Activated CD4-positive, alpha-beta memory T cell treated with anti-CD3 and anti-CD28 coated beads, Interleukin-2, amount 10 ng/mL, durations not matched to agents 7 days and 5 days (primary cell): ENCODE data around the gene ABHD16B. TPM values are rescaled to one million over a fixed set of nuclear protein-coding genes. Genes with fewer than 3 reads are reported as not detected.
A peak's percentile ranks its signal among the peaks of the same experiment; 100 is the strongest.

ENCODE experiments used
- CTCF ChIA-PET: fragments of 350-600 bp; sonication (Branson Sonifier 250); formaldehyde crosslinking; loops from one replicate; lab custom pipeline; 2021; ENCODE audit warnings: antibody characterized with exemption, inconsistent platforms; lab: Charles Lee
- POLR2A ChIA-PET: fragments of 350-600 bp; sonication (Branson Sonifier 250); formaldehyde crosslinking; loops from one replicate; lab custom pipeline; 2021; ENCODE audit warnings: antibody characterized with exemption; lab: Charles Lee
- DNase-seq: peaks from one replicate; pipeline ENCODE4 v3.0.0-alpha.2; 2020
- H3K27ac Mint-ChIP-seq: one replicate; pipeline ENCODE4 v1.8.0; 2021; ENCODE audit warnings: mild to moderate bottlenecking, mixed read lengths
- H3K27me3 Mint-ChIP-seq: one replicate; pipeline ENCODE4 v1.8.0; 2021; ENCODE audit warnings: mixed read lengths
- H3K36me3 Mint-ChIP-seq: one replicate; pipeline ENCODE4 v1.8.0; 2021; ENCODE audit warnings: low read depth, mixed read lengths
- H3K4me1 Mint-ChIP-seq: one replicate; pipeline ENCODE4 v1.8.0; 2021; ENCODE audit warnings: mixed read lengths
- H3K4me3 Mint-ChIP-seq: one replicate; pipeline ENCODE4 v1.8.0; 2021; ENCODE audit warnings: mild to moderate bottlenecking, mixed read lengths
- H3K9me3 Mint-ChIP-seq: one replicate; pipeline ENCODE4 v1.8.0; 2021; ENCODE audit warnings: mixed read lengths
- total RNA-seq, 2 experiments: library from RNA; stranded (reverse); gene quantifications; one replicate each; pipeline ENCODE4 v1.2.3, GENCODE V29; 2021

The ABHD16B gene
- total RNA-seq, 2 experiments from 2014 or later: not detected

- Mint-ChIP-seq H3K4me1 (peaks cover 10% of the 10 kb centered on the region), H3K27me3 (peaks cover 55% of the 10 kb centered on the region)
- POLR2A ChIA-PET: interaction anchor here (0.9 kb wide), 1 partner anchor 87 kb away, joined by 3 read pairs; no protein-coding TSS in a partner anchor
These were observed 31.7 kb upstream of the ABHD16B start for GRCh38 chr20:63829603-63829944.

GRCh38 chr20:63829945-63830835, 31.1 kb upstream of the ABHD16B start:
- Mint-ChIP-seq H3K9me3 (no peaks in the 10 kb centered on the region), H3K36me3 (peaks cover 4% of the 10 kb centered on the region), H3K27ac (peak overlapping the region; percentile 53), H3K4me1 (peaks cover 10% of the 10 kb centered on the region), H3K4me3 (peak overlapping the region; percentile 79), H3K27me3 (peaks cover 55% of the 10 kb centered on the region)
- no peak for DNase-seq
- POLR2A ChIA-PET: no interaction called here
- CTCF ChIA-PET: interaction anchor here (1.3 kb wide), 1 partner anchor 123 kb away, joined by 3 read pairs; the partner anchor contains the start of genes ARFRP1 and ZGPAT

More at GRCh38 chr20:63829603-63829944, 31.7 kb upstream of the ABHD16B start:
- H3K36me3 Mint-ChIP-seq: peaks cover 4% of the 10 kb centered on the region
- no peak for DNase-seq
- peak overlapping the region; percentile 79 for H3K4me3 Mint-ChIP-seq
- no peak overlapping the region for H3K27ac Mint-ChIP-seq
- H3K9me3 Mint-ChIP-seq: no peaks in the 10 kb centered on the region
- CTCF ChIA-PET: interaction anchor here (1.3 kb wide), 1 partner anchor 122 kb away, joined by 3 read pairs; the partner anchor contains the start of genes ARFRP1 and ZGPAT

GRCh38 chr20:63830841-63831588, 30.3 kb upstream of the ABHD16B start, which contains the start of gene ZBTB46:
ZBTB46 (minus strand) TSS chr20:63831264; CDS start chr20:63790757, 40,507 bp downstream.
- H3K4me3 Mint-ChIP-seq: peak within 1 kb of the TSS; percentile 79
- DNase-seq: peak; percentile 39
- peaks cover 4% of the 10 kb centered on the region for H3K36me3 Mint-ChIP-seq
- peak within 1 kb of the TSS; percentile 53 for H3K27ac Mint-ChIP-seq
- no peaks in the 10 kb centered on the region for H3K9me3 Mint-ChIP-seq
- H3K27me3 Mint-ChIP-seq: peaks cover 48% of the 10 kb centered on the region
- POLR2A ChIA-PET: no interaction called here
- peaks cover 10% of the 10 kb centered on the region for H3K4me1 Mint-ChIP-seq
- CTCF ChIA-PET: no interaction called here

GRCh38 chr20:63831646-63831992, 29.7 kb upstream of the ABHD16B start:
- H3K36me3 Mint-ChIP-seq: peaks cover 4% of the 10 kb centered on the region
- no peak overlapping the region for H3K27ac Mint-ChIP-seq
- no peaks in the 10 kb centered on the region for H3K9me3 Mint-ChIP-seq
- H3K4me1 Mint-ChIP-seq: peaks cover 10% of the 10 kb centered on the region
- ChIA-PET CTCF (no interaction called here), POLR2A (no interaction called here)
- no peak overlapping the region for H3K4me3 Mint-ChIP-seq
- H3K27me3 Mint-ChIP-seq: peaks cover 45% of the 10 kb centered on the region
- no peak for DNase-seq

- Mint-ChIP-seq H3K4me3 (no peak overlapping the region), H3K27ac (no peak overlapping the region), H3K9me3 (no peaks in the 10 kb centered on the region), H3K36me3 (peaks cover 4% of the 10 kb centered on the region), H3K4me1 (peaks cover 10% of the 10 kb centered on the region), H3K27me3 (peaks cover 40% of the 10 kb centered on the region)
- no peak for DNase-seq
- POLR2A ChIA-PET: no interaction called here
- CTCF ChIA-PET: no interaction called here
These were observed 29.2 kb upstream of the ABHD16B start for GRCh38 chr20:63831993-63832686.

GRCh38 chr20:63833776-63834490, 27.4 kb upstream of the ABHD16B start:
- Mint-ChIP-seq H3K4me3 (no peak overlapping the region), H3K4me1 (peaks cover 10% of the 10 kb centered on the region), H3K27me3 (peaks cover 30% of the 10 kb centered on the region), H3K9me3 (no peaks in the 10 kb centered on the region), H3K27ac (no peak overlapping the region), H3K36me3 (peaks cover 4% of the 10 kb centered on the region)
- POLR2A ChIA-PET: no interaction called here
- CTCF ChIA-PET: no interaction called here
- no peak for DNase-seq

- Mint-ChIP-seq H3K36me3 (peaks cover 4% of the 10 kb centered on the region), H3K4me1 (peaks cover 7% of the 10 kb centered on the region), H3K4me3 (no peak overlapping the region), H3K9me3 (no peaks in the 10 kb centered on the region), H3K27ac (no peak overlapping the region), H3K27me3 (peaks cover 25% of the 10 kb centered on the region)
- POLR2A ChIA-PET: no interaction called here
- DNase-seq: no peak
- CTCF ChIA-PET: no interaction called here
These were observed 26.8 kb upstream of the ABHD16B start for GRCh38 chr20:63834491-63834880.

GRCh38 chr20:63835021-63835858, 26.1 kb upstream of the ABHD16B start:
- POLR2A ChIA-PET: no interaction called here
- Mint-ChIP-seq H3K9me3 (no peaks in the 10 kb centered on the region), H3K4me3 (no peak overlapping the region), H3K4me1 (no peaks in the 10 kb centered on the region), H3K36me3 (no peaks in the 10 kb centered on the region), H3K27me3 (peaks cover 18% of the 10 kb centered on the region), H3K27ac (no peak overlapping the region)
- CTCF ChIA-PET: no interaction called here
- DNase-seq: no peak

- no peak overlapping the region for H3K4me3 Mint-ChIP-seq
- peaks cover 18% of the 10 kb centered on the region for H3K27me3 Mint-ChIP-seq
- no peaks in the 10 kb centered on the region for H3K36me3 Mint-ChIP-seq
- no peak overlapping the region for H3K27ac Mint-ChIP-seq
- ChIA-PET CTCF (no interaction called here), POLR2A (no interaction called here)
- no peaks in the 10 kb centered on the region for H3K9me3 Mint-ChIP-seq
- H3K4me1 Mint-ChIP-seq: no peaks in the 10 kb centered on the region
- no peak for DNase-seq
These were observed 24.6 kb upstream of the ABHD16B start for GRCh38 chr20:63836458-63837344.

GRCh38 chr20:63837479-63837878, 23.8 kb upstream of the ABHD16B start:
- Mint-ChIP-seq H3K27me3 (peaks cover 20% of the 10 kb centered on the region), H3K27ac (no peak overlapping the region), H3K36me3 (no peaks in the 10 kb centered on the region), H3K4me1 (peaks cover 5% of the 10 kb centered on the region), H3K9me3 (no peaks in the 10 kb centered on the region), H3K4me3 (no peak overlapping the region)
- CTCF ChIA-PET: no interaction called here
- POLR2A ChIA-PET: no interaction called here
- DNase-seq: no peak

- no peak for DNase-seq
These were observed 21.7 kb upstream of the ABHD16B start for GRCh38 chr20:63839620-63840019.

More at GRCh38 chr20:63839620-63840019, 21.7 kb upstream of the ABHD16B start:
- POLR2A ChIA-PET: no interaction called here
- H3K4me1 Mint-ChIP-seq: peaks cover 21% of the 10 kb centered on the region
- CTCF ChIA-PET: no interaction called here
- no peaks in the 10 kb centered on the region for H3K9me3 Mint-ChIP-seq
- H3K4me3 Mint-ChIP-seq: no peak overlapping the region
- no peak overlapping the region for H3K27ac Mint-ChIP-seq
- H3K27me3 Mint-ChIP-seq: peaks cover 19% of the 10 kb centered on the region
- no peaks in the 10 kb centered on the region for H3K36me3 Mint-ChIP-seq
